Lower lobe of right lung (tissue), 2 donors: ENCODE results near the gene KIRREL1. TPM values are rescaled to one million over a fixed set of nuclear protein-coding genes. Genes with fewer than 3 reads are reported as not detected.
A peak's percentile ranks its signal among the peaks of the same experiment; 100 is the strongest.

Experiments used
- ATAC-seq, 2 donors: fragments of 200-7000 bp; cut with Tn5 transposase; one replicate each; pipeline ENCODE4 v1.9.1; 2020 to 2022; ENCODE audit warnings: mild to moderate bottlenecking in 2 of 2, moderate library complexity in 2 of 2
- DNase-seq: peaks from one replicate; pipeline ENCODE4 v3.0.0-alpha.2; 2020
- H3K27ac ChIP-seq: fragments of 200-600 bp; one replicate; pipeline ENCODE4 v1.8.0; 2022
- H3K27me3 ChIP-seq: fragments of 200-600 bp; one replicate; pipeline ENCODE4 v1.8.0; 2022; ENCODE audit warnings: low read depth
- H3K36me3 ChIP-seq: fragments of 200-600 bp; one replicate; pipeline ENCODE4 v1.8.0; 2022; ENCODE audit warnings: mild to moderate bottlenecking
- H3K4me1 ChIP-seq: fragments of 200-600 bp; one replicate; pipeline ENCODE4 v1.8.0; 2022
- H3K4me3 ChIP-seq: fragments of 200-600 bp; one replicate; pipeline ENCODE4 v1.8.0; 2022; ENCODE audit warnings: mild to moderate bottlenecking
- H3K9me3 ChIP-seq: fragments of 200-600 bp; one replicate; pipeline ENCODE4 v1.8.0; 2022
- CTCF ChIP-seq: fragments of 200-600 bp; IDR thresholded peaks from one replicate; pipeline ENCODE4 v1.8.0; 2022; ENCODE audit warnings: antibody characterized with exemption, mild to moderate bottlenecking
- intact Hi-C: fragments of 100-400 bp; cut with DNase I; formaldehyde crosslinking; loops from one replicate; pipeline ENCODE4 v1.11.0; 2022
- total RNA-seq: library from RNA; stranded (reverse); fragmentation: NEBNext Ultra II Directional; extraction: Animal tissue kit (Norgen Biotek cat#: 25700); gene quantifications from one replicate; pipeline ENCODE4 v1.2.1, GENCODE V29; 2021
- donor health status: DM: no; HTN: yes; CAD: no; lungs with severe emphysema.

Gene KIRREL1
- total RNA-seq, 1 donor from 2014 or later: 26.9 TPM

GRCh38 chr1:157993918-157994605, 617 bp downstream of the KIRREL1 start:
- no peak for TF ChIP-seq CTCF
- Histone ChIP-seq H3K27me3 (peaks cover 19% of the 10 kb centered on the region), H3K36me3 (no peaks in the 10 kb centered on the region), H3K4me3 (peak overlapping the region; percentile 80), H3K27ac (peak overlapping the region; percentile 87), H3K4me1 (peaks cover 18% of the 10 kb centered on the region), H3K9me3 (no peaks in the 10 kb centered on the region)
- DNase-seq (no peak), ATAC-seq (peak; percentile 55 to 56)
- intact Hi-C loops: loop anchor here (10.0 kb wide), 1 partner anchor 101 kb away; no protein-coding TSS in a partner anchor

GRCh38 chr1:157994704-157995582, 1.5 kb downstream of the KIRREL1 start:
- Histone ChIP-seq H3K27ac (peak overlapping the region; percentile 18), H3K36me3 (no peaks in the 10 kb centered on the region), H3K4me3 (peak overlapping the region; percentile 80), H3K9me3 (no peaks in the 10 kb centered on the region), H3K27me3 (peaks cover 19% of the 10 kb centered on the region), H3K4me1 (peaks cover 18% of the 10 kb centered on the region)
- no peak for DNase-seq
- TF ChIP-seq CTCF: no peak
- intact Hi-C loops: loop anchor here (10.0 kb wide), 1 partner anchor 100 kb away; no protein-coding TSS in a partner anchor
- no peak for ATAC-seq

- H3K27me3 ChIP-seq: peaks cover 19% of the 10 kb centered on the region
- no peak for DNase-seq
- intact Hi-C loops: loop anchor here (10.0 kb wide), 1 partner anchor 99 kb away; no protein-coding TSS in a partner anchor
- peaks cover 18% of the 10 kb centered on the region for H3K4me1 ChIP-seq
- H3K27ac ChIP-seq: no peak overlapping the region
- no peaks in the 10 kb centered on the region for H3K36me3 ChIP-seq
- H3K4me3 ChIP-seq: peak overlapping the region; percentile 17
- no peaks in the 10 kb centered on the region for H3K9me3 ChIP-seq
- TF ChIP-seq CTCF: no peak
- no peak for ATAC-seq
Measured at GRCh38 chr1:157995583-157996169, 2.2 kb downstream of the KIRREL1 start.

GRCh38 chr1:157996433-157996832, 3.0 kb downstream of the KIRREL1 start:
- Histone ChIP-seq H3K36me3 (no peaks in the 10 kb centered on the region), H3K27me3 (peaks cover 19% of the 10 kb centered on the region), H3K4me3 (peak overlapping the region; percentile 17), H3K27ac (peak overlapping the region; percentile 22), H3K4me1 (peaks cover 19% of the 10 kb centered on the region), H3K9me3 (no peaks in the 10 kb centered on the region)
- no peak for TF ChIP-seq CTCF
- DNase-seq: no peak
- intact Hi-C loops: loop anchor here (10.0 kb wide), 1 partner anchor 98 kb away; no protein-coding TSS in a partner anchor
- ATAC-seq: no peak

- no peak for DNase-seq
- Histone ChIP-seq H3K9me3 (no peaks in the 10 kb centered on the region), H3K36me3 (no peaks in the 10 kb centered on the region), H3K27ac (no peak overlapping the region), H3K4me3 (no peak overlapping the region), H3K4me1 (peaks cover 42% of the 10 kb centered on the region), H3K27me3 (no peaks in the 10 kb centered on the region)
- no peak for TF ChIP-seq CTCF
- intact Hi-C loops: no loop called here
- ATAC-seq: no peak
Measured at GRCh38 chr1:158000507-158000906, 7.1 kb downstream of the KIRREL1 start.
